GM21528 (cell line): Measurements from ENCODE around the gene TMX4.

Source experiments
- ATAC-seq: cut with Tn5 transposase; IDR thresholded peaks from one replicate; pipeline ENCODE4 v1.9.1; 2021; ENCODE audit warnings: mild to moderate bottlenecking, moderate library complexity; ENCODE audit not compliant: unreplicated experiment, low FRiP score

The TMX4 gene

DNA sequence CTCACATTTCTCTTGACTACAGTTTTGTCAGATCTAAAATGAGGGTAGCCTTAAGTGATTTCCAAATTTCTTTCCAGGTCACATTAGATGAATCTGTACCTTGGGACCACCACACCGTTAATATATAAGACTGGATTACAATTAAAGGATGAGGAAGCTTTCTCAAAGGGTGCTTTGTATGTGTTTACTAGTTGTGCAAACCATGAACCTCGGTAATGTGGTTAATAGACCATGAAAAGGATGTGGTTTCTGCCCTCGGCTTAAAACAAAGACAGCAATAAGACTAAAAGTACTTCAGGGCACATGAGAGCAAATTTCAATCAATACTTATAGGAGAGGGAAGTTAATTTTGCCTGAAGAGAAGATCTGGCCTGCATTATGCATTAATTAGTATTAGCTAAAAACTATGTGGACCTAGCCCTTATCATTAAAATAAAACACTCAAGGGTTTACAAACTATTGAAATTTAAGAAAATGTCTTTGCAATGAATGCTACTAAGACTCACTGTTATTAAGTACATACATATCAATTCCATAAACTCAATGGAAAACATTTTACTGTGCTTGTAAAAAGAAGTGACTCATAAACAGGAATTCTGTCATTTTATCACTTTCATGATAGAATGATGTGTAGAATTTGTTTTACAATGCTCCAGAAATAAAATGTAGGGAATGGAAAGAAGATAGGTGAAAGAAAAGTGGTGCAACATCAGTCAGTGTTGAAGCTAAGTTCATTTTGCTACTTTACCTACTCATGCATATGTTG lies 936 bp upstream of the TMX4 start:
- peak; percentile 47 for ATAC-seq

DNA sequence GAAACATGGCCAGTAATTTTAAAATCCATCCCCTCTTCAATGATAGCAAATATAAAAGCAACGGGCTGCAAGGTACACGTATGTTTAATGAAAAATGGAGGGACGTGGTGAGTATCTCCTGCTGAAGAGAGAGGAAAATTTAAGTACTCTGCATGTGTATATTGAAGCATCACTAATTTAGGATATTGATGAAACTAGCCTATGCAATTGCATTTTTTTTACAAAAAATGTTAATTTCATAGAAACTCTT lies 362 bp upstream of the TMX4 start:
- peak; percentile 9 for ATAC-seq

DNA sequence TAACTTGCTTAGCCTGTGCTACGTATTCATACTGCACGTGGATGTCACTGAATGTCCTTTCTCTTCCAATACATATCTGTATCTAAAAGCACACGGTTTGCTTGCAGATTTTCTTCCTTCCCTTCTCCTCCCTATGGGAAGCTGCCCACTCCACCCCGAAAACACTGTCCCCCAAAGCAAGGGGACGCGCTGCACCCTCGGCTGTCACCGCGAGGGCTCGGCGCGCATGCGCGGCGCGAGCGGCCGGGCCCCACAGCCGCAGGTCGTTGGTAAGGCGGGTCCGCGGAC lies 659 bp downstream of the TMX4 start:
- peak; percentile 74 for ATAC-seq

DNA sequence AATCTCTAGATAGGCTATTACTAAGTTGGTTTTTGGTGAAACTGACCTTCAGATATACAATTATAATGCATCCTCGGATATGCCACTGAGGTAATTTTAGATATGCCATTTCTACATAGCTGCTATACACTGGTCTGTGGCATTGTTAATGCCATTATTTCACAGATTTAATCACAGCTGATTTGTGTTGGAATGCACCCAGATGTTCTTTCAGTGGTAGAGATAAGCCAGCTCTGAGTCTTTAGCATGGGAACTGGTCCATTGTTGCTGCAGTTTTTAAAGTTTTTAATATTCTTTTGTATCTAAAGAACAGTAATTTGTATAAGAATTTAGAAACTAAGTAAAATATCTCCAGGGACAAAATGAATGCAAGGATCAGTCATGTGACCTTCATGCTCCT lies 6.8 kb downstream of the TMX4 start:
- no peak for ATAC-seq

DNA sequence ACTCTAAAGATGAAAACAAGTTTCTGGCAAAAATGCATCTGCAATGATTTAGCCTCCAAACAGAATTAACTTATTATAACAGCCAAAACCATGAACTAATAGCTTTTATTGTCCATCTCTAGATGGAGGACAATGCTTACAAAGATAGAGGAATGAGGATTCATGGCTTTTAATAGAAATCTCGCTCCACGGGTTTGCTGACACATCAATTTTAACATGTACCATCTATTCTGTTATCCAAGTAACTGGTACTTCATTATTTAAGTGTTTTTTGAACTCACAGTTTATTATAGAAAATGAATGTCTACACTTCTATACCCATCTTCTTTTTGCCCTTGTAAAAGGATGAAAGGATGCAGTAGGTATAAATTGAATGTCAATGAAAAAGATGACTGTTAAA lies 10.8 kb downstream of the TMX4 start:
- no peak for ATAC-seq

DNA sequence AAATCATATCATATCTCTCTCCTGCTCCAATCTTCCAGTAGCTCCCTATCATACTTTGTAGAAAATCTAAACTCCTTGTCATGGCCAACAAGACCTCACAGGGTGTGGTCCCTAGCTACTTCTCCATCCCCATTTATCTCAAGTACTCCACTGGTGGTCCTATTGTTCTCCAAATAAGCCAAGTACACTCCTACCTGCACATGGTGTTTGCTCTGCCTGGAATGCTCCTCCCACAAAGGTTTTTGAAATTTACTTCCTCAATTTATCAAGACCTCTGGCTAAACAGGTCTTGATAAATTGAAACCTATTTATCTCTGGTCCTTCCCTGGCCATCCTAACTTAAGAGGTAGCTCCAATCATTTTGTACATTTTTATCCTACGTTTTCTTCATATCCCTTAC lies 12.1 kb downstream of the TMX4 start:
- no peak for ATAC-seq

DNA sequence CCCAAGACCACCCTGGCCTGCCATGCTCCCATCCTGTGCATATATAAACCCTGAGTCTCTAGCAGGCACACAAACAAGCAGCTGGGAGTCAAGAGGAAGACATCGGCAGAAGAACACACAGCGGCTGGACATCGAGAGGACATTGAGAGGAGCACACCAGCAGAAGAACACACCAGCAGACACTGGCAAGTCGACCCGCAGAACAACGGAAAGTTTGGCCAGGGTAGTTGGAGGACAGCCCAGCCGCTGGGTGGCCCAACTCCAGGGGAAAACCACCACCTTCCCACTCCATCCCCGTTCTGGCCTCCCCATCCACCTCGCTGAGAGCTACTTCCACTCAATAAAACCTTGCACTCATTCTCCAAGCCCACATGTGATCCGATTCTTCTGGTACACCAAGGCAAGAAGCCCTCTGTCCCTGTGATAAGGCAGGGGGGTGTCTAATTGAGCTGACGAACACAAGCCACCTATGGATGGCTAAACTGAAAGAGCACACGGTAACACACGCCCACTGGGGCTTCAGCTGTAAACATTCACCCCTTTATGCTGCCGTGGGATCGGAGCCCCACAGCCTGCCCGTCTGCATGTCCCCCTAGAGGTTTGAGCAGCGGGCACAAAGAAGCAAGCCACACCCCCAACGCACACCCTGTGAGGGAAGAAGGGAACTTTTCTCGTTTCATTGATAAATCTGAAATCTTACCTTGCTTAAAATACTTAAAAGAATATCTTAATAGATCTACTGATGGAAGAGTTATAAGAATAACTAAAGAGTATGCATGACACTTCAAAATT lies 13.8 kb downstream of the TMX4 start:
- no peak for ATAC-seq

DNA sequence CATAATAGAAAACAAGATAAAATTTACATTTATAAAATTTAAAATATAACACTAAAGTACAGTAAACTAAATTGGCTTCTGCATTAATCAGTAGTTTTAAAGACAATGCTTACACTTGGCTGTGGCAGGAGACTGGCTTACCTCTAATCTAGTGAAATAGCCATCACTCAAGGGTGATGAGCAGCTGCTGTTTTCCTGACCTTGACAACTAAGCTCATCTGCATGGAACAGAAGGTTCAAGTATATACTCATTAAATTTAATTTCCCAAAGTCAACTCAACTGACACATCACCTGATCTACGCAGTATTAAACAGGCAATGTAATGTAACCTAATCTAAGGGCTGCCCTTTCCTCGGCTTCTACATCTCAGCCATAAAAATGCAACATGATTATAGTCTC lies 14.5 kb downstream of the TMX4 start:
- no peak for ATAC-seq

DNA sequence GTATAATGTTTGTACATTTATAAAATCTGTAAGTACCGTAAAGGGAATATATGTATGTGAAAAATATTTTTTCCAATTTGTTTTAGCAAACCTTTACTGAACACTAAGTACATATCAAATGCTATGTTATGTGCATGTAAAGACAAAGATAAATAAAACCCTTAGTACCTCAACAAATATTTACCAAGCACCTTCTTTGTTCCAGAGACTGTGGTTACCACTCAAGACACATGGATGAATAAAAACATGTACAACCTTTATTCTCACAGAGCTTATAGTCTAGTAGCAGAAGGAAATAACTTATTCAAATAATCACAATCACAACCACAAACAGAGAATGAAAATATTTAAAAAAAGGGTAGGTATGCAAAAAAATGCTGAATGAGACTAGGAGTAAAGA lies 17.5 kb downstream of the TMX4 start:
- ATAC-seq = no peak

DNA sequence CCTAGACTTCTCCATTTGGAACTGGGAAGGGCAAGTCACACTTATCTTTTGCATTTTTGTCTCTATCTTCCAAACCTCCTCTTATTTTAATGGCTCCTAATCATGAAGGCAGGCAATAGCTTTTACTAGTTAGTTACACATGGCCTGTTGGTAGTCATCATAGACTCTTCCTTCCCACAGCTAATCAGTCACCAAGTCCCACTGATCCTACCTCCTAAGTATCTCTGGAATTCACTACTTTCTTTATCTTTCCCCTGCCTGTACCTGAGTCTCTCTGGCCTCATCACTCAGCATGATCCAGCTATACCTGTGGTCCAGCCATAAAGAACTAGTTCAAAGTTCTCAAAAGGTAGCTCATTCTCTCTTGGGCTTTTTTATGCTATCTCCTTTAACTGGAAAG lies 18.8 kb downstream of the TMX4 start:
- no peak for ATAC-seq

DNA sequence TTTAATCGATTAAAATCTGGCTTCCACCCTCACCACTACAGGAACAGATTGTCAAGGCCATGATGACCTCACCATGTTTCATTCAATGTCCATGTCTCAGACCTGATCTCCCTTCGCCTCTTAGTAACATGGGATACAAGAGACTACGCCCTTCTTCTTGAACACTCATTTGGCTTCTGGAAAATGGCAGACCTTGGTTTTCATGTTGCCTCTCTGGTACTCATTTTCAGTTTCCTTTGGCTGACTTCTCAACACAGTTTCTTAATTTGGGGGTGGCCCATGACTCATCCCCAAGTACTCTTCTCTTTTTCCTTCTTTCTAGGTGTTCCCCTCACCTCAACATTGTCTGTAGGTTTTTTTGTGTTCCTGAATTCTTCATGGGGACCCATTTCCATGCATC lies 22.7 kb downstream of the TMX4 start:
- no peak for ATAC-seq

DNA sequence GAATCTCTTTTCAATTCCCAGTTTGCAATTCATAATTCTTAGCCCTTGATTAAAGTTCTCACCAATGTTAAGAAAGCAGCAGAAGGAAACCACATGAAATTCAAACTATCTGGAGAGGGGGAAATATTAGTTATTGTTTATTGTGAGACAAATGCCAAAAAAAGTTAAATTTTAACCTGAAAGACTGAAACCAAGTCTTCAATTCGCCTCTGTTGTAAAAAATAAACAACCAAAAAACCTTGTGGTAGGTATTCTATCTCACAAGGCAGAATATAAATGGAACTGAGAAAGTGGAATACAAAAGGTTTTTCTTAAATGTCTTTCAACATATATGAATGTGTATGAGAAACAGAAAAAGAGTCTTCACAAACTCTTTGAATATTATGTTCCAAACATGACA lies 24.8 kb downstream of the TMX4 start:
- peak; percentile 70 for ATAC-seq

DNA sequence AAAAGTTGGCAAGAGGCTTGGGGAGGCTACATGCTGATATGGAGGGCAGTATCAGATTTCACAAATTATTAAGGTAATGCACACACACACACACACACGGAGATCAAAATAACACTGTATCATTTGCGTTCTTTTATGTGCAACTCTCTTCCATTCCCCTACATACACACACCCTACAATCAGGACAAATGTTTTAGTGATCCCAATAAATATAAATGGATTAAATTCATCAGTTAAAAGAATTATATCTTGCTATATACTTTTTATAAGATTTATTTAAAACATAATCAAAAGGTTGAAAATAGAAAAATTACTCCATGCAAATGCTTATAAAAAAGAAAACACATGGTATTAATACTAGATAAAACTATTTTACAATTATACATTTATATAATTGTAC lies 25.9 kb downstream of the TMX4 start:
- ATAC-seq = no peak

DNA sequence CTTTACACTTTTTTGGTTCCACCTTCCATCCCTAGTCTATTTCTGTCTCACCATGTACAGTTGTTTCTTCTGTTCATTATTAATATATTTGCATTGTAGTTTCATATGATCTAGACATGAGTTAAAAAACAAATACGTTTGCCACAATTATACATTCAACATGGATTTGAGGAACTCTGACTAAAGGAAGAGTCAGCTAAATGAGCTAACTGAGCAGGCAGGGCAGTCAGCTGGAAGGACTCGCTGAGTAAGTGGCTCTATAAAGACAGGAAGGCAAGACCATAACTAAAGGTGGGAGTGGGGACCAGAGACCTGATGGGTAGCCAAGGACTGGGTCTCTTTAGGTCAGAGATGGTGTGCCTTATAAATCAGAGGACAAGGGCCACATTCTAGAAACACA lies 26.3 kb downstream of the TMX4 start:
- ATAC-seq = no peak

DNA sequence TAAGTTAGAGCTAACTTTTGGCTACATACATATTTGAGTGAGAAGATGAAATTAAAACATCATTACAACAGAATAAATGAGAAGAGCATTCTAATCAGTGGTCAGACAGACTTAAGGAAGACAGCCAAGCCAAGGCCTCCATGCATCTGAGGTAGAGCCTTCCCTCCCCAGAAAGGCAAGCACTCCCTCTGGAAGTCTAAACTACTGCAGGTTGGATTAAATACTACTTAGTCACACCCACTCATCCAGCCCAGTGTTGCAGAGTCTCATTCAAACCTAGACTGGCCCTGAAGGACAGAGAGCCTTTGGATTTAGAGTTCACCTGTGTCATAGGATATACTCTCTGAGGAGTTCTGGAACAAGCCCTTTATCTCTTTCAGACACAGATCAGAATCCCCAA lies 29.2 kb downstream of the TMX4 start:
- no peak for ATAC-seq

DNA sequence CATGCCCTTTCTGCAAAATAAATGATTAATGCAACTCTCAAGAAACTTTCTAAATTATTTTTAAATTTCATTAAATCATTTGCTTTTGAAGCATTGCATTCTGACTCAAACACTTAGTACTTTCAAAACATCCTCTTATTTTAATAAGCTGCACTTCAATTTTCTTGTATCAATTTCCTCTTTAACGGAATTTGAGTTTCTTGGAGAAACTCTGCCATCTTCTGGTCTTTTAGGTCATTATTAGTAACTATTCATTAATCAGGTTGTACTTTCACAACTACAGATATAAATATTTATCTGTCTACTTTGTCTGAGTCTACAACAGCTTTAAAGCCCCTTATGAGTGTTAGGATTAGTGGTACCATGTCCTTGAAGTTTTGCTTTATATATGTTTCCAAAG lies 30.2 kb downstream of the TMX4 start:
- ATAC-seq = no peak

DNA sequence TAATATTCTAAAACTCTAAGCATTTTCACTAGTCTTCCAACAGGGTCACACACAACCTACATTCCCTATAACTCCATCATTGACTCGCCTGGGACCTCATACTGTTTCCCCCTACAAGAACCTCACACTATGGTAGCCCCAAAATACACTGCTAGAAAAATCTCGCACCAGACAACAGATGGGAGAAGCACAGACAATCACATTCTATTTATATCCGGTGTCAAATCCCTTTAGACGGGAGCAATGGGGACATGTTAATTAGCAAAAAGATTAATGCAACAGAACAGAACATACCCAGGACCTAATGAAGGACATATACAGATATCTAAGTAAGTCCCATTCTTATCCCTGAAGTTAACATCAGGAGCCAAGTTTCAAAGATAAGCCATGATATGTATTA lies 33.6 kb downstream of the TMX4 start:
- no peak for ATAC-seq

DNA sequence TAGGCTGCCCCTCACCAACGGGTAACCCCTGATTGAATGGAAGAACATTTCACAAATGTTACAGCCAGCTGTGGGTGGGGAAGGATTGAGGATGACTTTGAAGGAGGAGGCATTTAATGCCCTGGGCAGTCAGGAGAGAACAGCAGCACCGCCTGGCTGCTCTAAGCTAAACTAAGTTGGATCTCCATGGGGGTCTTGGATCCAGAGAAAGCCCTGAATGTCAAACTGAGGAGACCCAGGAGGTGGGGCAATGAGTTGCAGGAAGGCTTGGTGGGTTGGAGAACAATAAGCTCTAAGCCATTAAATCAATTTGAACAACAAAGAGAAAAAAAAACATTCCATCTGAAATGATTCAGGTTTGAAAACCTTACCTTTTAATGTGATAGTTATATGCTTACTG lies 35.4 kb downstream of the TMX4 start:
- no peak for ATAC-seq

DNA sequence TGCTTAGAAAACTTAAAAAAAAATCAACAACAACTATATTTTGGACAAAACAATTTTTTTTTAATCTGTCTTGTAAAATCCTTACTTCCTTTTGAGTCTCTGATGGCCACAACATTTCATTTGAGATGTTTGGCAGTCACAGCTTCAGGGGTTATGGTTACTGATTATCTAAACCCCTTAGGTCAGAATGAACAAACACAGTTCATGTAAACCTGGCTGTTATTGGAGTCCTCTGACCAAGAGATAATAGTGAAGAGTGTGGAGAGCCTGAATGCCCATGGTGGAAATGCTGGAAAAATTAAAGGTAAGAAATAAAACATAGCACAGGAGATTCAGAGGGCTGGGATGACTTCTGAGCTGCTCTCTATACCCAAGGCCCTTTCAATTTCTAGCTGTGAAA lies 38.2 kb downstream of the TMX4 start:
- no peak for ATAC-seq

DNA sequence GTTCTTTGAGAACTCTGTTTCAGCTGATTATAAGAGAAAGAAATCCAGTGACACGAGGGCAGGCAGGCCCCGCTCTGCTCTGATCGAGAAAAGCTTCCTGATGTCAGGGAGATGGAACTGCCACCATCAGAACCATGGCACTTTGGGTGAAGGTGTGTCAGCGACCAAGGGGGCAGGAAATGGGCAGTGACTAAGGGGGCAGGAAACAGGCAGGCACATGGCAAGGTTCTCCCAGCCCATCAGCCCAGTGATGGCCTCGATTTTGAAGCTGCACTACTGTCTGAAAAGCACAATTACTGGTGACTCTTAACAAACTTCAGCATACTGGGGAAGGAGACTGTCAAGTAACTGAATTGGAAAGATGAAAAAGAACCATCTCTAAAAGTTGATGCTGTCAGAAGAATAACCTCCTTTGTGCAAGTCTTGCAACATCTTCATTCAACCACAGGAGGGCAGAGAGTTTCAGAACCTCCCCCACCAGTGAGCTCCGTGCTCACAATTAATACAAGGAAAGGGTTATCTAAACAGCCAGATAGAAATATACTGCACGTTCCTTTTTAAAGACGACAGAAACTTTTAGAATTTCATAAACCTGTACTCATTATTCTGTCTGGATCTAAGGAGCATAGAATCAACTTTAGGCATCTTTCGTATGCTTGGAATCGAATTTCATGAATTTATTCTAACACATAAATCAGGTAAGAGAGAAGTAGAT lies 39.1 kb downstream of the TMX4 start:
- no peak for ATAC-seq

DNA sequence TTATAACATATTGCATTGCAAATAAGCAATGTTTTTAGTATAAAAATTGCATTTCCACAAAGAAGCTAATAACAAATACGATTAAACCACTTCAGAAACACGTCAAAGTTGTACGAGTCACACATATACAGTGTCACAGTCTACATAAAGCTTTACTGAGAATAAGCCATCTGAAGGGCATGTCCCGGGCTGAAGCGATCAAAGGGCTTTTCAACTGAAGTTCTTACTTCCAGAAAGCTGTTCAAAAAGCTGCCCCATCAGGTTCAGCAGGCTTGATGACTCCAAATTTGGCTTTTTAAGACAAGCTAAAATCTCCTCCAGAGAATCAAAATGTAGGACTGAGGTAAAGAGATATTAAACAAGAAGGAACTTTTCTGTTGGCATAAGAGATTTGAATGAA lies 41.9 kb downstream of the TMX4 start:
- no peak for ATAC-seq

DNA sequence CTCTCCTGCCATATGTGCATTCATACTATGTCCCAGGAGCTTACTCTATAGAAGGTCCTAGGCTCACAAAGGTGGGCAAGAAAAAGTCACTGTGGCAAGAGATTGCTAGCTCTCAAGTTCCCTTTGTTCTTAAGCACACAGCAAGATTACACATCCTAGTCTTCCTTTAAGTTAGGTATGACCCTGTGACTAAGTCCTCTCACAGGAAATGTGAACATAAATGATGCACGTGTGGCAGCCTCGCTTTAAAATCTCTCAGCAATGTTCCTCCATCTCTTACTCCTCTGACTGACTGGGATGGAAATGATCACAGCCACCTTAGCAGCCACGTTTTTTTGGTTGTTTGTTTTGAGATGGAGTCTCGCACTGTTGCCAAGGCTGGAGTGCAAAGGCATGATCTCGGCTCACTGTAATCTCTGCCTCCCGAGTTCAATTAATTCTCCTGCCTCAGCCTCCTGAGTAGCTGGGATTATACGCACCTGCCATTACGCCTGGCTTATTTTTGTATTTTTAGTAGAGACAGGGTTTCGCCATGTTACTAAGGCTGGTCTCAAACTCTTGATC lies 43.6 kb downstream of the TMX4 start:
- no peak for ATAC-seq
